ENCODE data around the gene NID2.

DNA sequence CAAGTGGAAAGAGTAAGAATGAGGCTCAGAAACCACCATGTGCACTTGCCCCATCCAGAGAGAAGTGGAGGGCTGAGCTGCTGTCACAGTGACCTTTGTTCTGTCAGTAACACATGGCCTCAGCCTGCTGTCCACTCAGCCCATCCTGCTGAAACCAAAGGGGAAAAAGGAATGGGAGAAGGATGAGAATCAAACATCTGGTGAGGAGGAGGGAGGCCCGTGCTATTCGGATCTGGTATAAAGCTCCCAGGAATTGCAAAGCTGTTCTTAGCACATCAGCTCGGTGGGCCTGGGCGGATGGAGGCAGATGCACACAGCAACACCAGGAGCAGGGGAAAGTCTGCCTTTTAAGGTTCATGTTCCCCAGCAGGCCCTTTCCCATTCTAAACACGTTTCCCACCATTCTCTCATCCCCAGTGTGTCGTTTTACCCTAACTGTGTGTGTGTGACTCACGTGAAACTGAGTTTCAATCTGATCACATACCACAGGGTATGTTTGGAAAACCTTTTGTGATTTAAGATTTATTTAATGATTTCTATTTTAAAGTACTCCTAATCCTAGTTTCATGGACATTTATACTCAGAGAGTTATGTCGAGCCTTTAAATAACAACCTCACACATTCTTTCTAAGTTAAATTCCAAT is 42.7 kb downstream of the NID2 start:
- no peak for TF ChIP-seq ZC3H10 (CRISPR knock-in tag; IDR thresholded peaks at IDR 0.05)
- no peak for TF ChIP-seq BACH2 (CRISPR knock-in tag; IDR thresholded peaks at IDR 0.05; ENCODE audit: borderline replicate concordance)
- no peak for TF ChIP-seq CSDC2 (CRISPR knock-in tag; IDR thresholded peaks at IDR 0.05)
- TF ChIP-seq ISL1 (CRISPR knock-in tag; IDR thresholded peaks at IDR 0.05) = no peak
- no peak for TF ChIP-seq ZNF8 (CRISPR knock-in tag; IDR thresholded peaks at IDR 0.05)
- TF ChIP-seq ZFP30 (CRISPR knock-in tag; IDR thresholded peaks at IDR 0.05) = no peak
- TF ChIP-seq, protein P1, sequence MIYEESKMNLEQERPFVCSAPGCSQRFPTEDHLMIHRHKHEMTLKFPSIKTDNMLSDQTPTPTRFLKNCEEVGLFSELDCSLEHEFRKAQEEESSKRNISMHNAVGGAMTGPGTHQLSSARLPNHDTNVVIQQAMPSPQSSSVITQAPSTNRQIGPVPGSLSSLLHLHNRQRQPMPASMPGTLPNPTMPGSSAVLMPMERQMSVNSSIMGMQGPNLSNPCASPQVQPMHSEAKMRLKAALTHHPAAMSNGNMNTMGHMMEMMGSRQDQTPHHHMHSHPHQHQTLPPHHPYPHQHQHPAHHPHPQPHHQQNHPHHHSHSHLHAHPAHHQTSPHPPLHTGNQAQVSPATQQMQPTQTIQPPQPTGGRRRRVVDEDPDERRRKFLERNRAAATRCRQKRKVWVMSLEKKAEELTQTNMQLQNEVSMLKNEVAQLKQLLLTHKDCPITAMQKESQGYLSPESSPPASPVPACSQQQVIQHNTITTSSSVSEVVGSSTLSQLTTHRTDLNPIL (CRISPR knock-in tag; IDR thresholded peaks at IDR 0.05; ENCODE audit: low read depth) = no peak
- no peak for TF ChIP-seq ZNF70 (CRISPR knock-in tag; IDR thresholded peaks at IDR 0.05)
- TF ChIP-seq, protein P2, sequence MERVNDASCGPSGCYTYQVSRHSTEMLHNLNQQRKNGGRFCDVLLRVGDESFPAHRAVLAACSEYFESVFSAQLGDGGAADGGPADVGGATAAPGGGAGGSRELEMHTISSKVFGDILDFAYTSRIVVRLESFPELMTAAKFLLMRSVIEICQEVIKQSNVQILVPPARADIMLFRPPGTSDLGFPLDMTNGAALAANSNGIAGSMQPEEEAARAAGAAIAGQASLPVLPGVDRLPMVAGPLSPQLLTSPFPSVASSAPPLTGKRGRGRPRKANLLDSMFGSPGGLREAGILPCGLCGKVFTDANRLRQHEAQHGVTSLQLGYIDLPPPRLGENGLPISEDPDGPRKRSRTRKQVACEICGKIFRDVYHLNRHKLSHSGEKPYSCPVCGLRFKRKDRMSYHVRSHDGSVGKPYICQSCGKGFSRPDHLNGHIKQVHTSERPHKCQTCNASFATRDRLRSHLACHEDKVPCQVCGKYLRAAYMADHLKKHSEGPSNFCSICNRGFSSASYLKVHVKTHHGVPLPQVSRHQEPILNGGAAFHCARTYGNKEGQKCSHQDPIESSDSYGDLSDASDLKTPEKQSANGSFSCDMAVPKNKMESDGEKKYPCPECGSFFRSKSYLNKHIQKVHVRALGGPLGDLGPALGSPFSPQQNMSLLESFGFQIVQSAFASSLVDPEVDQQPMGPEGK (CRISPR knock-in tag; IDR thresholded peaks at IDR 0.05; ENCODE audit: borderline replicate concordance) = no peak
- TF ChIP-seq, protein P3, sequence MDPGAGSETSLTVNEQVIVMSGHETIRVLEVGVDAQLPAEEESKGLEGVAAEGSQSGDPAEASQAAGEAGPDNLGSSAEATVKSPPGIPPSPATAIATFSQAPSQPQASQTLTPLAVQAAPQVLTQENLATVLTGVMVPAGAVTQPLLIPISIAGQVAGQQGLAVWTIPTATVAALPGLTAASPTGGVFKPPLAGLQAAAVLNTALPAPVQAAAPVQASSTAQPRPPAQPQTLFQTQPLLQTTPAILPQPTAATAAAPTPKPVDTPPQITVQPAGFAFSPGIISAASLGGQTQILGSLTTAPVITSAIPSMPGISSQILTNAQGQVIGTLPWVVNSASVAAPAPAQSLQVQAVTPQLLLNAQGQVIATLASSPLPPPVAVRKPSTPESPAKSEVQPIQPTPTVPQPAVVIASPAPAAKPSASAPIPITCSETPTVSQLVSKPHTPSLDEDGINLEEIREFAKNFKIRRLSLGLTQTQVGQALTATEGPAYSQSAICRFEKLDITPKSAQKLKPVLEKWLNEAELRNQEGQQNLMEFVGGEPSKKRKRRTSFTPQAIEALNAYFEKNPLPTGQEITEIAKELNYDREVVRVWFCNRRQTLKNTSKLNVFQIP (CRISPR knock-in tag; IDR thresholded peaks at IDR 0.05; ENCODE audit: borderline replicate concordance, low read depth) = no peak
- no peak for TF ChIP-seq ARNTL (CRISPR knock-in tag; IDR thresholded peaks at IDR 0.05; ENCODE audit: borderline replicate concordance, low read depth)
- TF ChIP-seq ESRRG (CRISPR knock-in tag; IDR thresholded peaks at IDR 0.05) = no peak
